Motor neuron (in vitro differentiated cells): ENCODE results near the gene DCTN1. TPM values are rescaled to one million over a fixed set of nuclear protein-coding genes. Genes with fewer than 3 reads are reported as not detected.
"Not testable (repeated sequence)": the region's sequence is repeated elsewhere in the genome, so short reads cannot be mapped to it uniquely, and the experiment has no call there.

ENCODE experiments used
- ATAC-seq, 8 experiments: fragments of 200-7000 bp; cut with Tn5 transposase; replicated peaks in 6 of 8; 2 replicates each; pipeline ENCODE4 v1.8.0; 2021; ENCODE audit warnings: mild to moderate bottlenecking in 8 of 8, moderate library complexity in 8 of 8
- H3K27ac ChIP-seq, 2 donors: fragments of 250-450 bp; sonication (Bioruptor Pico); 2 replicates each; pipeline ENCODE4 v1.9.0; 2021; ENCODE audit warnings: antibody characterized with exemption in 2 of 2, mild to moderate bottlenecking in 2 of 2, moderate library complexity in 1 of 2
- H3K4me1 ChIP-seq, 2 donors: fragments of 250-450 bp; sonication (Bioruptor Pico); replicated peaks in 1 of 2; 2 replicates each; pipeline ENCODE4 v1.6.1; 2021; ENCODE audit warnings: antibody characterized with exemption in 2 of 2, mild to moderate bottlenecking in 2 of 2, moderate library complexity in 1 of 2
- H3K4me3 ChIP-seq, 5 donors: fragments of 250-450 bp; sonication (Bioruptor Pico); 2 replicates each; pipeline ENCODE4 v1.9.0; 2021; ENCODE audit warnings: antibody characterized with exemption in 5 of 5, mild to moderate bottlenecking in 5 of 5, moderate library complexity in 4 of 5
- WGBS, 10 experiments: fragments of 450-650 bp; shearing (Covaris generic); methylation state at CpG; one replicate each; pipeline ENCODE4 v1.0.0; 2022; 5-methylcytosine and 5-hydroxymethylcytosine counted together
- in situ Hi-C, 9 experiments: fragments of 400-800 bp; cut with MboI; loops; one replicate each; pipeline ENCODE4 v1.15.0; 2021; ENCODE audit warnings: low sequenced_read_pairs in 9 of 9, low pct_unique_long_range_greater_than_20kb in 2 of 9; ENCODE audit not compliant: unreplicated experiment in 9 of 9
- total RNA-seq, 8 experiments: library from RNA; unstranded; fragments of 300-600 nt; gene quantifications; 2 replicates each; pipeline versions ENCODE4 v1.2.3 to v1.2.4, GENCODE V29; 2022

DCTN1 gene
- total RNA-seq, 8 experiments from 2014 or later: 92.7 to 205 (median 134) TPM

DNA sequence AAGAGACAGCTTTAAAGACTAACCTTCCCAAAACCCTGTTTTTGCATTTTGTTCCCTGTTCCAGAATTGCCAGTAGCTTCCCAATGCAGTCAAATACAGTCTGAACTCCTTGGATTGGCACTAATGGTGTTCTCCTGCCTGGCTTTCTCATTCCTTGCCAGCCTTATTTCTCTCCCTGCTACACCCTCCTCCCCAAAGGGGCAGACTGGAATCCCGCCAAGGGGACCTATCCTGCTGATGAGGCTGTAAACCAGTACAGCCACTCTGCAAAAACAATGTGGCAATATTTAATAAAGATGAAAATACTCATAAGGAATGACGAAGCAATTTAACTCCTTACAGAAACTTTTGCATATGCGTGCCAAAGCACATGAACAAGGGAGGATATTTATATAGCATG is 32.4 kb downstream of the DCTN1 start:
- Histone ChIP-seq H3K4me3 (no peak overlapping the region), H3K4me1 (no peaks in the 10 kb centered on the region), H3K27ac (no peak overlapping the region)
- in situ Hi-C loops: no loop called here
- WGBS, 10 experiments: 33 to 100% (median 92%) methylated on average over 1 to 3 of the region's 3 CpGs; no CpG with 5 or more reads in 2 of the 10 experiments
- ATAC-seq: peak in 3 of 8 experiments; percentile 36 to 64 (median 51)

DNA sequence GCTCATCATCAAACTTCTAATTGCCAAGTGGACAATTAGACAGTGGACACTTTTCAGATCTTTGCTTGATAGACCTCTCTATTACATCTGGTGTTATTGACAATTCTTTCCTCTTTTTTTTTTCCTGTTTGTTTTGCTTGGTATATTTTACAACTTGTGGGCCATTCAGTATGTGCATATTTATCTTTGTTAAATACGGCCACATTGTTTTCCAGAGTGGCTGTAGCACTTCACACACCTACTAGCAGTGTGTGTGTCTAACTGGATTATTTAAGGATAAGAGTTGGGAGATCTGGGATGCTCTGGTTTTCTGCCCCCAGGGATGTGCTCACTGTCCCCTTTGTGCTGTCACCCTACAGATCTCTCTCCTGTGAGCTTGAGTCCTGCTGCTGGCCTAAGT is 32.8 kb downstream of the DCTN1 start:
- WGBS, 10 experiments: 0 to 86% (median 60%) methylated on average over 1 of the region's 1 CpG; no CpG with 5 or more reads in 3 of the 10 experiments
- Histone ChIP-seq H3K27ac (no peak overlapping the region), H3K4me1 (no peaks in the 10 kb centered on the region), H3K4me3 (no peak overlapping the region)
- in situ Hi-C loops: no loop called here
- peak in 3 of 8 experiments; percentile 81 to 89 (median 89) for ATAC-seq

DNA sequence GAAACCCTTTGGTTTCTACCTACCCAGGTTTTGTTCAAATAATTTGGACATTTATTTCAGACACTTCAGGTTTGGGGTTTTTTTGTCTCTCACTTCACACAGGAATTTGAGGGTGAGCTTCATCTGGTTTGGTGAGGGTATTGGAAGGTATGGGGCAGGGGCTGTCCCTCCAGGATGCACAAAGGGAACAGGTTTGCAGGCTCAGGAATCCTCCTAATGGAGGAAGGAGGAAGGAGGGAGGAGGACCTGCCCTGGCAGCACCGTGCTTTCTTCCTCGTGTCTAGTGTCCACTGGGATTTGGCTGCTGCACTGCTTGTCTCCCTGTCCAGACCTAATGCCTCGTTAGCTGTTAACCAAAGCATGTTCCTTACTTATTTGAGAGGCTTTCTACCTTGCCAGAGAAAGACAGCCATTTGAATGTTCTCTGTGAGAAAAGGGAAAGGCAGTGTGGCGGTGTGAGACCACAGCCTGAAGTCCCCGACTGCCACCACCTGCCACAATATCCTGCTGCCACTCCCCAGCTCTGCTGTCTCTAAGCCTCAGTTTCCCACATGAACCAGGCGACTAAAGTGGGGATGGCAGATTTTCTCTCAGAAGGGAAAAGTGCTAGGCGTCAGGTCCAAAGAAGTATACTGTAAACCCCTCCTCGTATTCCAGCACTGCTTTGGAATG is 34.7 kb downstream of the DCTN1 start:
- WGBS, 10 experiments: 30 to 100% (median 86%) methylated on average over 2 to 7 of the region's 8 CpGs
- no peaks in the 10 kb centered on the region for H3K4me1 ChIP-seq
- no peak overlapping the region for H3K4me3 ChIP-seq
- no peak overlapping the region for H3K27ac ChIP-seq
- in situ Hi-C loops: no loop called here
- ATAC-seq: no peak

GRCh38 chr2:74343316-74343715 is 36.8 kb downstream of the DCTN1 start, which contains the start of gene SLC4A5:
Gene SLC4A5, minus strand, starts transcription at chr2:74343416. Its CDS starts 28,393 bp downstream, at chr2:74315023.
- no peaks in the 10 kb centered on the region for H3K4me1 ChIP-seq
- WGBS, 10 experiments: 0 to 100% (median 59%) methylated on average over 1 to 2 of the region's 2 CpGs; no CpG with 5 or more reads in 1 of the 10 experiments
- no peak within 1 kb of the TSS for H3K4me3 ChIP-seq
- no peak for ATAC-seq
- no peak within 1 kb of the TSS for H3K27ac ChIP-seq
- in situ Hi-C loops: no loop called here

DNA sequence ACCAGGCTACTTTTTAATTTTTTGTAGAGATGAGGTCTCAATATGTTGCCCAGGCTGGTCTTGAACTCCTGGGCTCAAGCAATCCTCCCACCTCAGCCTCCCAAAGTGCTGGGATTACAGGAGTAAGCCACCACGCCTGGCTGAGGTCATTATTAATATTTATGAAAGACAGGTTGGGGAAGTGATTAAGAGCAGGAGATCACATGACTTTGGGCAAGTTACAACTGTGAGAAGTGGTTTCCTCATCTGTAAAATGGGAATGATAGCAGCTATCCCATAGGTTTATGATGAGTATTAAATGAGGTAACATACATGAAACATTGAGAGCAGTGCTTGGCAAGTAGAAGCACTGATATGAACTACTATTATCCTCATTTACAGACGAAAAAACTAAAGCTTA is 43.9 kb downstream of the DCTN1 start:
- H3K27ac ChIP-seq, in situ Hi-C loops, H3K4me3 ChIP-seq, H3K4me1 ChIP-seq, ATAC-seq: not testable (repeated sequence)
- 0 to 72% (median 53%) methylated on average over 1 to 2 of the region's 2 CpGs; no CpG with 5 or more reads in 3 of the 10 experiments for WGBS, 10 experiments

DNA sequence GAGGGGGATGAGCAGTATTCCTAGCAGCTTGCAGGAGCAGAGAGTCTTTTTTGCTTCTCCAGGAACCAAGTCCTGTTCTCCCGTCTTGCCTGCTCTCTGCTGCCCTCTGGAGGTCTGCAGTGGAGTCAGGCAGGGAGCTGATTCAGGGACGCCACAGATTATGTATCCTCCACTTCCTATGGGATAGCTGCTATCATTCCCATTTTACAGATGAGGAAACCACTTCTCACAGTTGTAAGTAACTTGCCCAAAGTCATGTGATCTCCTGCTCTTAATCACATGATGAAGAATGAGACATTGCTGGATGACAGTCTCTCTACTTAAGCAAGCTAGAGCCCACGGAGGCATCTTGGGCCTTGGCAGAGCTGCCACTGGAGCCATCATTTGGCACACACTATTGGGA is 45.2 kb downstream of the DCTN1 start:
- peak; percentile 75 to 98 (median 90) for ATAC-seq
- Histone ChIP-seq H3K4me1 (no peaks in the 10 kb centered on the region), H3K4me3 (no peak overlapping the region), H3K27ac (no peak overlapping the region)
- WGBS, 10 experiments: 0 to 50% (median 44%) methylated on average over 1 to 3 of the region's 3 CpGs; no CpG with 5 or more reads in 4 of the 10 experiments
- in situ Hi-C loops: no loop called here

GRCh38 chr2:74333896-74334586 is 46.1 kb downstream of the DCTN1 start:
- no peak overlapping the region for H3K4me3 ChIP-seq
- in situ Hi-C loops: no loop called here
- WGBS, 10 experiments: 28 to 100% (median 90%) methylated on average over 1 to 6 of the region's 6 CpGs; no CpG with 5 or more reads in 1 of the 10 experiments
- no peaks in the 10 kb centered on the region for H3K4me1 ChIP-seq
- H3K27ac ChIP-seq: no peak overlapping the region
- no peak for ATAC-seq

DNA sequence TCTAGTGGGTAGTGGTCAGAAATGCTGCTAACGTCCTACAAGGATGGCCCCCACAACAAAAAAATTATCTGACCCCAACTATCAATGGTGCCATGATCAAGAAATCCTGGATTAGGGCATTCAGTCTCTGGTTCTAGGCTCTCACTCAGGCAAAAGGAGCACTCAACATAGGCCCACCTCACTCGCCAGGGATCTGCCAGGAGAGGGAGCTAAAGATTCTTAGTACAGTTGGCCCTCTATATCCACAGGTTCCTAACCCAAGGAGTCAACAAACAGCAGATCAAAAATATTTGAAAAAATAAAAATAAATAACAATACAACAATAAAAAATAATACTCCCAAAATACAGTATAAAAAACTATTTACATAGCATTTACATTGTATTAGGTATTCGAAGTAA is 46.9 kb downstream of the DCTN1 start:
- Histone ChIP-seq H3K27ac (no peak overlapping the region), H3K4me1 (no peaks in the 10 kb centered on the region), H3K4me3 (no peak overlapping the region)
- ATAC-seq: peak in 4 of 8 experiments; percentile 53 to 79 (median 70)
- WGBS, 10 experiments: 25 to 100% (median 58%) methylated on average over 1 to 3 of the region's 3 CpGs
- in situ Hi-C loops: no loop called here

DNA sequence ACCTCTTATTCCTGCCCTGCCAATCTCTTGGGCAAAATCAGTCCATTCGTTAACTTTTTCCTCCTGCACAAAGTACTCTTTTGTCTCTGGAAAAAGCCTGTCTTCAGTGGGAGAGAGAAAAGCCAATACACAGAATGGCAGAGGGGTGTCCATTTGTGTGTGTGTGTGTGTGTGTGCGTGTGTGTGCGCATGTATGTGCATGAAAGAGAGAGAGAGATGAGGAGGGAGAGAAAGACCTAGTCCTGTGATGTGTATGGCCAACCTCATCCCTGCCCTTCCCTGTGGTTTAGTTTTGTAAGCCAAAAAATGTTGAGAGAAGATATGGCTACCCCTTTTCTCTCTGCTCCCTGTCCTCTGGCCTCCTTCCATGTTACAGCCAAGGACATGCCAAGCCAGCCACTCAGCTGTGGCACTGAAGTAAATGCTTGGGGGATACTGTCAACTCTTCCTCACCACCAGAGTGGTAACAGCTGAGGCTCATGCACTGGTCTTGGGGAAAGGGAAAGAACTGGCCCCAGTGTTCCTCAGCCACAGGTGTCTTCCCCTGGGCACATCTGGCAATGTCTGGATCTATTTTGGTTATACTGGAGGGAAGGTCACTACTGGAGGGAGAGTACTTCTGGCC is 47.4 kb downstream of the DCTN1 start:
- Histone ChIP-seq H3K4me3 (no peak overlapping the region), H3K4me1 (no peaks in the 10 kb centered on the region), H3K27ac (no peak overlapping the region)
- WGBS, 10 experiments: 67 to 100% (median 80%) methylated on average over 1 to 3 of the region's 3 CpGs; no CpG with 5 or more reads in 4 of the 10 experiments
- ATAC-seq: peak in 1 of 8 experiments; percentile 14
- in situ Hi-C loops: no loop called here

- in situ Hi-C loops: loop anchor here in 1 of 9 experiments (10.0 kb wide), 1 partner anchor 64 kb away; no protein-coding TSS in a partner anchor
- Histone ChIP-seq H3K4me3 (no peak overlapping the region), H3K27ac (no peak overlapping the region), H3K4me1 (no peaks in the 10 kb centered on the region)
- ATAC-seq: no peak
- WGBS, 10 experiments: 0 to 83% (median 73%) methylated on average over 1 to 2 of the region's 2 CpGs; no CpG with 5 or more reads in 3 of the 10 experiments
Measured at GRCh38 chr2:74328573-74328972, 51.5 kb downstream of the DCTN1 start.

DNA sequence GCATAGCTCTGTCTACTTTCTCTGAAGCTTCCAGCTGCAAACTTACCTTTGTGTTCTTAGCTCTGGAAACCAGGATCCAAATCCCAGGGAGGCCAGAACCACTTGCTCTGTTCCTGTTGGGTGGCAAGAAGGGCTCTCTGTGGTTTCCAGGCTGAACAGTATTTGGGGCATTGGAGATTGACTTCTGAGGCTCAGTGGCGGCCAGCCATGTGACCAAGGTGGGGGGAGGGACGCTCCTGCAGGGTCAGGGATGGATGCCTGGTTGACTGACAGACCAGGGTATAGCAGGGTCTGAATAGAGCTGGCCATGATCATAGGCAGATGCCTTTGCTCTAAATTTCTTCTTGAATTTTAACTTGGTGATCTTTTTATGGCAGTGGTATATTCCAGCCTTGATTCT is 52.0 kb downstream of the DCTN1 start:
- no peaks in the 10 kb centered on the region for H3K4me1 ChIP-seq
- H3K27ac ChIP-seq: no peak overlapping the region
- in situ Hi-C loops: loop anchor here in 1 of 9 experiments (10.0 kb wide), 1 partner anchor 63 kb away; no protein-coding TSS in a partner anchor
- WGBS, 10 experiments: 24 to 48% methylated on average over 2 of the region's 2 CpGs; no CpG with 5 or more reads in 8 of the 10 experiments
- H3K4me3 ChIP-seq: no peak overlapping the region
- ATAC-seq: no peak

DNA sequence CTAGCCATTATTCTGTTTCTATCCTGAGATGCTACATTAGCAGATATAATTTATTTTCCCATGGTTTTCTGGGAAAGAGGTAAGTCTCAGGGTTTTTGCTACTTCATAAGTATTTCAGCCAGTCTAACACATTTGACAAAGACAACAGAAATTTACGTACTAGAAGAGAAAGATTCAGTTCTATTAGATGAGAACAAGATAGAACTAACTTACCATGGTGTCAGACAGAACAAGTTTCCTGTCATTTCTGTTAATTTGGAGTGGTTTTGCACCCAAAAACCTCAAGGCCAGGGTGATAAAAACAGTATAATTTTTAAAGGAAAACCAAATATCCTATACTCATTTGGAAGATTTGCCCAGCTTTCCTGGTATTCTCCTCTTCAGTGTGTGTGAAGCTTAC is 52.5 kb downstream of the DCTN1 start:
- in situ Hi-C loops: loop anchor here in 1 of 9 experiments (10.0 kb wide), 1 partner anchor 63 kb away; no protein-coding TSS in a partner anchor
- Histone ChIP-seq H3K4me1 (no peaks in the 10 kb centered on the region), H3K4me3 (no peak overlapping the region), H3K27ac (no peak overlapping the region)
- WGBS, 10 experiments: 30 to 100% (median 70%) methylated on average over 1 of the region's 1 CpG; no CpG with 5 or more reads in 2 of the 10 experiments
- ATAC-seq: no peak

DNA sequence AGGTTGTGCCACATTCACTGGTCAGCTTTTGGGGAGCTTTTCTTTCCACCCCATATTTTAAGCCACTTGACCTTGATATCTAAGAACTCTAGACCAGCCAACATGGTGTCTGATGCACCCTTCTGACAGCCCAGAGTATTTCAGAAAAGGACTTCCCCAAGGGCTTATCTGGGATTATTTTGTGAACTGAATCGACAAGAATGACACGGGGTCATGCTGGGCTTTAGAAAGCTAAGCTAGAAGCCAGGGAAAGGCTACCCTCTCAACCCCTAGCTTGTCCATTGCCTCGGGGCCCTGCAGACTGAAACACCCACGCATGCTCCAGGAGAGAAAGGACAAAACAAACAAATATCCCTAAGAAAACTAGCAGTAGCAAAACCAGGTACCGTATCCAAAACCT is 52.9 kb downstream of the DCTN1 start:
- in situ Hi-C loops: loop anchor here in 1 of 9 experiments (10.0 kb wide), 1 partner anchor 62 kb away; no protein-coding TSS in a partner anchor
- Histone ChIP-seq H3K4me1 (no peaks in the 10 kb centered on the region), H3K4me3 (no peak overlapping the region), H3K27ac (no peak overlapping the region)
- ATAC-seq: no peak
- WGBS, 10 experiments: 46 to 100% (median 69%) methylated on average over 1 to 5 of the region's 5 CpGs; no CpG with 5 or more reads in 3 of the 10 experiments
